ENCODE results near the gene METTL26.

GRCh38 chr16:649631-650030, 13.5 kb upstream of the METTL26 start:
- TF ChIP-seq CTCF (IDR thresholded peaks at IDR 0.05) (no peak), POLR2A (IDR thresholded peaks at IDR 0.05) (no peak)

Data from heart left ventricle (tissue), 13 donors.